GM12891 (cell line): ENCODE measurements around the gene API5.
A peak's percentile ranks its signal among the peaks of the same experiment; 100 is the strongest.
"Not testable (repeated sequence)": the region's sequence is repeated elsewhere in the genome, so short reads cannot be mapped to it uniquely, and the experiment has no call there.

Source experiments
- DNase-seq: peaks from one replicate; pipeline ENCODE4 v3.0.0; 2011; ENCODE audit warnings: low spot score; ENCODE audit not compliant: insufficient read length
- FAIRE-seq: peaks from 2 replicates; lab custom pipeline; 2011; peaks lifted over from hg19 to GRCh38; lab: Jason Lieb, UNC
- PAX5 ChIP-seq: IDR thresholded peaks from 2 replicates; pipeline ENCODE4 v1.6.1; 2011; ENCODE audit warnings: low read length, moderate library complexity, mild to moderate bottlenecking; ENCODE audit not compliant: insufficient read depth, severe bottlenecking
- POLR2A ChIP-seq: IDR thresholded peaks from 2 replicates; pipeline ENCODE4 v1.6.1; 2011; ENCODE audit warnings: low read depth, low read length, control low read depth
- POLR2AphosphoS5 ChIP-seq: IDR thresholded peaks from 2 replicates; pipeline ENCODE4 v1.6.1; 2011; ENCODE audit warnings: low read depth, low read length, control low read depth
- POU2F2 ChIP-seq: IDR thresholded peaks from 2 replicates; pipeline ENCODE4 v1.6.1; 2011; ENCODE audit warnings: low read depth, mild to moderate bottlenecking, control low read depth, low read length, moderate library complexity
- SPI1 ChIP-seq: IDR thresholded peaks from 2 replicates; pipeline ENCODE4 v1.6.1; 2011; ENCODE audit warnings: low read depth, low read length, control low read depth
- TAF1 ChIP-seq: IDR thresholded peaks from 2 replicates; pipeline ENCODE4 v1.6.1; 2011; ENCODE audit warnings: low read depth, low read length, control low read depth

API5 gene

GRCh38 chr11:43298397-43298796 lies 13.4 kb upstream of the API5 start:
- FAIRE-seq (no peak), DNase-seq (no peak)
- TF ChIP-seq TAF1 = no peak
- no peak for TF ChIP-seq PAX5
- TF ChIP-seq POLR2AphosphoS5 = no peak
- no peak for TF ChIP-seq POU2F2
- TF ChIP-seq POLR2A = no peak
- peak; percentile 73 for TF ChIP-seq SPI1

- TF ChIP-seq POLR2A (no peak), PAX5 (no peak), SPI1 (no peak), TAF1 (no peak), POLR2AphosphoS5 (no peak), POU2F2 (no peak)
- FAIRE-seq = no peak
- DNase-seq = no peak
Measured at GRCh38 chr11:43315966-43316365, 4.2 kb downstream of the API5 start.

- no peak for TF ChIP-seq POLR2A
- TF ChIP-seq POU2F2 = no peak
- no peak for TF ChIP-seq POLR2AphosphoS5
- TF ChIP-seq SPI1 = no peak
- TF ChIP-seq TAF1 = no peak
- peak; percentile 10 for TF ChIP-seq PAX5
- DNase-seq (no peak), FAIRE-seq (no peak)
Measured at GRCh38 chr11:43316451-43316850, 4.7 kb downstream of the API5 start.

GRCh38 chr11:43327987-43328386 lies 16.2 kb downstream of the API5 start:
- DNase-seq = no peak

GRCh38 chr11:43328482-43328881 lies 16.7 kb downstream of the API5 start:
- no peak for TF ChIP-seq POLR2A
- TF ChIP-seq PAX5 = no peak
- no peak for TF ChIP-seq POLR2AphosphoS5
- TF ChIP-seq POU2F2 = no peak
- no peak for TF ChIP-seq TAF1
- no peak for TF ChIP-seq SPI1
- FAIRE-seq (no peak), DNase-seq (no peak)

More at GRCh38 chr11:43327987-43328386, 16.2 kb downstream of the API5 start:
- TF ChIP-seq POLR2A (no peak), POLR2AphosphoS5 (no peak), PAX5 (no peak)
- no peak for FAIRE-seq

- FAIRE-seq = no peak
- TF ChIP-seq PAX5 = no peak
- TF ChIP-seq TAF1 = no peak
- no peak for TF ChIP-seq SPI1
- no peak for TF ChIP-seq POU2F2
- no peak for TF ChIP-seq POLR2A
- no peak for TF ChIP-seq POLR2AphosphoS5
- no peak for DNase-seq
Measured at GRCh38 chr11:43341159-43341558, 29.4 kb downstream of the API5 start.

- DNase-seq, FAIRE-seq: not testable (repeated sequence)
Measured at GRCh38 chr11:43351426-43351825, 39.6 kb downstream of the API5 start.

- no peak for DNase-seq
- no peak for FAIRE-seq
- TF ChIP-seq POLR2AphosphoS5 = no peak
- TF ChIP-seq POLR2A = no peak
- no peak for TF ChIP-seq SPI1
- no peak for TF ChIP-seq POU2F2
- TF ChIP-seq PAX5 = no peak
- TF ChIP-seq TAF1 = no peak
Measured at GRCh38 chr11:43354311-43354710, 42.5 kb downstream of the API5 start.

GRCh38 chr11:43356336-43356735 lies 44.5 kb downstream of the API5 start:
- DNase-seq (no peak), FAIRE-seq (no peak)
- no peak for TF ChIP-seq POU2F2
- TF ChIP-seq POLR2AphosphoS5 = no peak
- no peak for TF ChIP-seq PAX5
- TF ChIP-seq TAF1 = no peak
- TF ChIP-seq POLR2A = no peak
- no peak for TF ChIP-seq SPI1

GRCh38 chr11:43358279-43358800 lies 46.5 kb downstream of the API5 start:
- peak; percentile 32; the same call in 1 of the 2 replicates for TF ChIP-seq SPI1
- no peak for TF ChIP-seq PAX5
- DNase-seq (no peak), FAIRE-seq (no peak)

- TF ChIP-seq TAF1 (peak; percentile 96), POU2F2 (0 out of 2 replicates have a peak, but pooled peaks have one; percentile 52), POLR2AphosphoS5 (peak; percentile 96), PAX5 (no peak), POLR2A (peak; percentile 96), SPI1 (no peak)
- peak; percentile 96 for FAIRE-seq
- DNase-seq = peak; percentile 79
Measured at GRCh38 chr11:43358801-43359421, 47.1 kb downstream of the API5 start, which contains the start of gene TTC17. TSS of gene TTC17 (plus strand) at chr11:43358920. CDS start at chr11:43358955, 35 bp downstream.
